Measurements from ENCODE around the gene PIK3R5. TPM values are rescaled to one million over a fixed set of nuclear protein-coding genes. Genes with fewer than 3 reads are reported as not detected.

The PIK3R5 gene
- total and polyA plus RNA-seq, 4 donors: 11.7 to 70.9 (median 35.0) TPM

- WGBS, 2 donors: 83 to 94% methylated on average over 5 of the region's 5 CpGs
- Histone ChIP-seq H3K4me3 (no peak overlapping the region), H3K36me3 (ENCODE audit: control insufficient read depth in 4 of 4, insufficient read depth in 4 of 4, low read length in 4 of 4) (no peaks in the 10 kb centered on the region), H3K9ac (ENCODE audit: insufficient read depth in 1 of 2, low read length in 2 of 2) (no peak overlapping the region), H3K9me3 (ENCODE audit: control insufficient read depth in 4 of 4, insufficient read depth in 3 of 4, low read length in 3 of 4) (peaks cover 0 to 5% (median 0%) of the 10 kb centered on the region in 4 donors), H3K4me1 (ENCODE audit: control insufficient read depth in 5 of 5, insufficient read depth in 5 of 5, low read length in 5 of 5) (peaks cover 0 to 2% (median 0%) of the 10 kb centered on the region in 5 donors), H3K27ac (ENCODE audit: low read depth in 1 of 2, low read length in 1 of 2) (no peak overlapping the region), H3K27me3 (ENCODE audit: control insufficient read depth in 3 of 3, insufficient read depth in 3 of 3, low read length in 2 of 3) (peaks cover 0 to 15% (median 5%) of the 10 kb centered on the region in 3 donors)
- TF ChIP-seq CTCF (IDR thresholded peaks at IDR 0.05; ENCODE audit: control extremely low read depth, extremely low read depth): no peak
- no peak for DNase-seq
- no peak for ATAC-seq (ENCODE audit: insufficient read depth, low FRiP score)
Measured at GRCh38 chr17:8938933-8939332, 26.6 kb downstream of the PIK3R5 start.

- no peak overlapping the region for H3K9ac ChIP-seq (ENCODE audit: insufficient read depth in 1 of 2, low read length in 2 of 2)
- no peak for DNase-seq
- no peak overlapping the region for H3K4me3 ChIP-seq
- H3K27me3 ChIP-seq (ENCODE audit: control insufficient read depth in 3 of 3, insufficient read depth in 3 of 3, low read length in 2 of 3): peaks cover 0 to 15% (median 5%) of the 10 kb centered on the region in 3 donors
- H3K9me3 ChIP-seq (ENCODE audit: control insufficient read depth in 4 of 4, insufficient read depth in 3 of 4, low read length in 3 of 4): peaks cover 0 to 2% (median 0%) of the 10 kb centered on the region in 4 donors
- WGBS, 2 donors: 33 to 44% methylated on average over 9 of the region's 9 CpGs
- H3K27ac ChIP-seq (ENCODE audit: low read depth in 1 of 2, low read length in 1 of 2): peak overlapping the region in 1 of 2 donors; percentile 26
- H3K4me1 ChIP-seq (ENCODE audit: control insufficient read depth in 5 of 5, insufficient read depth in 5 of 5, low read length in 5 of 5): peaks cover 0 to 2% (median 0%) of the 10 kb centered on the region in 5 donors
- no peaks in the 10 kb centered on the region for H3K36me3 ChIP-seq (ENCODE audit: control insufficient read depth in 4 of 4, insufficient read depth in 4 of 4, low read length in 4 of 4)
- peak; percentile 47 for ATAC-seq (ENCODE audit: insufficient read depth, low FRiP score)
- TF ChIP-seq CTCF (IDR thresholded peaks at IDR 0.05; ENCODE audit: control extremely low read depth, extremely low read depth): no peak
Measured at GRCh38 chr17:8935191-8935590, 30.3 kb downstream of the PIK3R5 start.

GRCh38 chr17:8934346-8934745 lies 31.2 kb downstream of the PIK3R5 start:
- Histone ChIP-seq H3K27ac (ENCODE audit: low read depth in 1 of 2, low read length in 1 of 2) (no peak overlapping the region), H3K27me3 (ENCODE audit: control insufficient read depth in 3 of 3, insufficient read depth in 3 of 3, low read length in 2 of 3) (peaks cover 0 to 6% (median 2%) of the 10 kb centered on the region in 3 donors), H3K9ac (ENCODE audit: insufficient read depth in 1 of 2, low read length in 2 of 2) (no peak overlapping the region), H3K4me3 (no peak overlapping the region), H3K4me1 (ENCODE audit: control insufficient read depth in 5 of 5, insufficient read depth in 5 of 5, low read length in 5 of 5) (no peaks in the 10 kb centered on the region), H3K36me3 (ENCODE audit: control insufficient read depth in 4 of 4, insufficient read depth in 4 of 4, low read length in 4 of 4) (no peaks in the 10 kb centered on the region), H3K9me3 (ENCODE audit: control insufficient read depth in 4 of 4, insufficient read depth in 3 of 4, low read length in 3 of 4) (peaks cover 0 to 2% (median 0%) of the 10 kb centered on the region in 4 donors)
- DNase-seq (no peak), ATAC-seq (ENCODE audit: insufficient read depth, low FRiP score) (no peak)
- TF ChIP-seq CTCF (IDR thresholded peaks at IDR 0.05; ENCODE audit: control extremely low read depth, extremely low read depth): no peak
- WGBS, 2 donors: 85 to 92% methylated on average over 6 of the region's 6 CpGs

GRCh38 chr17:8930649-8931048 lies 34.9 kb downstream of the PIK3R5 start:
- Histone ChIP-seq H3K27me3 (ENCODE audit: control insufficient read depth in 3 of 3, insufficient read depth in 3 of 3, low read length in 2 of 3) (no peaks in the 10 kb centered on the region), H3K9ac (ENCODE audit: insufficient read depth in 1 of 2, low read length in 2 of 2) (no peak overlapping the region), H3K9me3 (ENCODE audit: control insufficient read depth in 4 of 4, insufficient read depth in 3 of 4, low read length in 3 of 4) (peaks cover 0 to 11% (median 4%) of the 10 kb centered on the region in 4 donors), H3K4me1 (ENCODE audit: control insufficient read depth in 5 of 5, insufficient read depth in 5 of 5, low read length in 5 of 5) (no peaks in the 10 kb centered on the region), H3K36me3 (ENCODE audit: control insufficient read depth in 4 of 4, insufficient read depth in 4 of 4, low read length in 4 of 4) (no peaks in the 10 kb centered on the region), H3K4me3 (no peak overlapping the region), H3K27ac (ENCODE audit: low read depth in 1 of 2, low read length in 1 of 2) (no peak overlapping the region)
- DNase-seq (no peak), ATAC-seq (ENCODE audit: insufficient read depth, low FRiP score) (no peak)
- TF ChIP-seq CTCF (IDR thresholded peaks at IDR 0.05; ENCODE audit: control extremely low read depth, extremely low read depth): no peak
- 71 to 77% methylated on average over 4 of the region's 4 CpGs for WGBS, 2 donors
